ENCODE measurements around the gene MEIS1.

GRCh38 chr2:66536290-66536673, 101.4 kb downstream of the MEIS1 start:
- TF ChIP-seq ZNF274 (IDR thresholded peaks at IDR 0.05; ENCODE audit: low read length) (no peak), ZNF274 (tag by site-specific recombination; IDR thresholded peaks at IDR 0.05; ENCODE audit: borderline replicate concordance) (no peak), ZNF560 (tag by site-specific recombination; IDR thresholded peaks at IDR 0.05; ENCODE audit: borderline replicate concordance) (no peak), ZSCAN4 (tag by site-specific recombination; IDR thresholded peaks at IDR 0.05) (no peak), YY1 (tag by site-specific recombination; IDR thresholded peaks at IDR 0.05) (no peak), REST (tag by site-specific recombination; IDR thresholded peaks at IDR 0.05) (no peak), ZNF350 (tag by site-specific recombination; IDR thresholded peaks at IDR 0.05) (no peak), ZNF324 (tag by site-specific recombination; IDR thresholded peaks at IDR 0.05) (no peak), CTCF (tag by site-specific recombination; IDR thresholded peaks at IDR 0.05) (no peak), ZNF335 (tag by site-specific recombination; conservative IDR thresholded peaks at IDR 0.05) (no peak), ZNF626 (tag by site-specific recombination; IDR thresholded peaks at IDR 0.05) (no peak), OVOL3 (tag by site-specific recombination; IDR thresholded peaks at IDR 0.05) (no peak)

Measured in HEK293 (cell line).